Left lung (tissue), 10 donors: ENCODE data around the gene PLEKHG4. TPM values are rescaled to one million over a fixed set of nuclear protein-coding genes. Genes with fewer than 3 reads are reported as not detected.
A peak's percentile ranks its signal among the peaks of the same experiment; 100 is the strongest.

Experiments used
- ATAC-seq: fragments of 200-7000 bp; cut with Tn5 transposase; one replicate; pipeline ENCODE4 v1.9.1; 2020; ENCODE audit warnings: moderate library complexity
- DNase-seq, 4 donors: peaks; one replicate each; pipeline ENCODE4 v3.0.0-alpha.2; 2013 to 2020
- H3K27ac ChIP-seq, 2 donors: fragments of 200-600 bp; sonication (generic) in 1 of 2; one replicate each; pipeline versions ENCODE4 v1.5.0 to v1.8.0; 2020 to 2021
- H3K27me3 ChIP-seq, 2 donors: fragments of 200-600 bp; sonication (generic) in 1 of 2; one replicate each; pipeline versions ENCODE4 v1.5.0 to v1.8.0; 2020 to 2021
- H3K36me3 ChIP-seq, 2 donors: fragments of 200-600 bp; sonication (generic) in 1 of 2; one replicate each; pipeline versions ENCODE4 v1.5.0 to v1.8.0; 2020 to 2021
- H3K4me1 ChIP-seq, 2 donors: fragments of 200-600 bp; one replicate each; pipeline ENCODE4 v1.8.0; 2021
- H3K4me3 ChIP-seq, 2 donors: fragments of 200-600 bp; sonication (generic) in 1 of 2; one replicate each; pipeline versions ENCODE4 v1.5.0 to v1.8.0; 2020 to 2021; ENCODE audit warnings: mild to moderate bottlenecking in 1 of 2
- H3K9me3 ChIP-seq, 2 donors: fragments of 200-600 bp; sonication (generic) in 1 of 2; one replicate each; pipeline versions ENCODE4 v1.5.0 to v1.8.0; 2020 to 2021
- intact Hi-C, 2 donors: fragments of 100-400 bp; cut with DNase I; formaldehyde crosslinking; loops; one replicate each; pipeline versions ENCODE4 v1.11.2 to v1.14.2; 2022
- polyA plus RNA-seq, 6 donors: library from polyadenylated mRNA; unstranded; fragments of 120-200 nt; gene quantifications; one replicate each; pipeline ENCODE4 v1.2.1, GENCODE V29; 2013; ENCODE audit not compliant: insufficient read length in 6 of 6
- total RNA-seq, 2 donors: library from RNA; stranded (reverse); fragmentation: NEBNext Ultra II Directional; extraction: Animal tissue kit (Norgen Biotek cat#: 25700); gene quantifications; one replicate each; pipeline ENCODE4 v1.2.1, GENCODE V29; 2021
- TF ChIP-seq, protein P1 (sequence below), 2 donors: fragments of 200-600 bp; sonication (generic) in 1 of 2; IDR thresholded peaks; one replicate each; pipeline versions ENCODE4 v1.5.0 to v1.8.0; 2021; ENCODE audit warnings: antibody characterized with exemption in 2 of 2
- donor health status: DM: no; HTN: yes; CAD: no.
- donor health status: DM: no; HTN: no; CAD: no.

Gene PLEKHG4
- total and polyA plus RNA-seq, 8 donors, result 24.9 to 40.3 (median 33.7) TPM

DNA sequence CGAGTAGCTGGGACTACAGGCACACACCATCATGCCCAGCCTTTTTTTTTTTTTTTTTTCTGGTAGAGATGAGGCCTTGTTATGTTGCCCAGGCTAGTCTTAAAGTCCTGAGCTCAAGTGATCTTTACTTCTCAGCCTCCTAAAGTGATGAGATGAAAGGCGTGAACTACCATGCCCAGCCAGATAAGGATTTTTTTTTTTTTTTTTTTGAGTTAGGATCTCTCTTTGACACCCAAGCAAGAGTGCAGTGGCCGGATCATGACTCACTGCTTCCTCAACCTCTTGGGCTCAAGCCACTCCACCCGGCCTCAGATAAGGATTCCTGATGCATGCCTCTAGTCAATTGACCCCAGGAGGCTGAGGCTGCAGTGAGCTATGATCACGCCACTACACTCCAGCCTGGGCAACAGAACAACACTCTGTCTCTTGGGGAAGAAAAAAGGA, 11.2 kb upstream of the PLEKHG4 start:
- intact Hi-C loops, result no loop called here
- TF ChIP-seq, protein P1, sequence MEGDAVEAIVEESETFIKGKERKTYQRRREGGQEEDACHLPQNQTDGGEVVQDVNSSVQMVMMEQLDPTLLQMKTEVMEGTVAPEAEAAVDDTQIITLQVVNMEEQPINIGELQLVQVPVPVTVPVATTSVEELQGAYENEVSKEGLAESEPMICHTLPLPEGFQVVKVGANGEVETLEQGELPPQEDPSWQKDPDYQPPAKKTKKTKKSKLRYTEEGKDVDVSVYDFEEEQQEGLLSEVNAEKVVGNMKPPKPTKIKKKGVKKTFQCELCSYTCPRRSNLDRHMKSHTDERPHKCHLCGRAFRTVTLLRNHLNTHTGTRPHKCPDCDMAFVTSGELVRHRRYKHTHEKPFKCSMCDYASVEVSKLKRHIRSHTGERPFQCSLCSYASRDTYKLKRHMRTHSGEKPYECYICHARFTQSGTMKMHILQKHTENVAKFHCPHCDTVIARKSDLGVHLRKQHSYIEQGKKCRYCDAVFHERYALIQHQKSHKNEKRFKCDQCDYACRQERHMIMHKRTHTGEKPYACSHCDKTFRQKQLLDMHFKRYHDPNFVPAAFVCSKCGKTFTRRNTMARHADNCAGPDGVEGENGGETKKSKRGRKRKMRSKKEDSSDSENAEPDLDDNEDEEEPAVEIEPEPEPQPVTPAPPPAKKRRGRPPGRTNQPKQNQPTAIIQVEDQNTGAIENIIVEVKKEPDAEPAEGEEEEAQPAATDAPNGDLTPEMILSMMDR (IDR thresholded peaks at IDR 0.05), result no peak
- Histone ChIP-seq H3K4me3 (no peak overlapping the region), H3K4me1 (peaks cover 0 to 5% of the 10 kb centered on the region in 2 donors), H3K27me3 (no peaks in the 10 kb centered on the region), H3K27ac (peak overlapping the region in 1 of 2 donors; percentile 4), H3K9me3 (no peaks in the 10 kb centered on the region), H3K36me3 (peaks cover 0 to 7% of the 10 kb centered on the region in 2 donors)
- ATAC-seq (peak; percentile 94), DNase-seq (peak in 1 of 4 donors; percentile 84)

DNA sequence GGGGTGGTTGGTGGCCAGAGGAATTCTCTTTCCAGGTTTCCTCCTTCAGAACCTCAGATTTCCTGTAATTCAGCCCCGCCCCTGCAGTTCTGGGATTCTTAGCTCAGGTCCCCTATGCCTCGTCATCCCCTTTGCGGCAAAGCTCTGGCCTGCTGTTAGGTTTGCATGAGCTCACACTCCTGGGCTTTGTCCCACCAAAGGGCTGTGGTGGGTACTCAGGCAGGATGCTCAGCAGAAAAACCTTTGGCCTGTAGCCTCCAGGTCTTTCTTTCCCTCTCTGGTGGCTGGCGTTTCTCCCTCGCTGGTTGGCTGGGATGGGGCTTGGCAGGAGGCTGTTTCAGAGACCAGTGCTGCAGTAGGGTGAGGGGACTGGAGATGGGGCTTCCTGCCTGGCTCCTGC, 9.6 kb upstream of the PLEKHG4 start:
- peaks cover 0 to 7% of the 10 kb centered on the region in 2 donors for H3K36me3 ChIP-seq
- H3K27me3 ChIP-seq, result no peaks in the 10 kb centered on the region
- TF ChIP-seq, protein P1 (IDR thresholded peaks at IDR 0.05), result no peak
- no peak for DNase-seq
- H3K9me3 ChIP-seq, result no peaks in the 10 kb centered on the region
- H3K4me1 ChIP-seq, result peaks cover 0 to 5% of the 10 kb centered on the region in 2 donors
- H3K27ac ChIP-seq, result no peak overlapping the region
- H3K4me3 ChIP-seq, result no peak overlapping the region
- ATAC-seq, result peak; percentile 22
- intact Hi-C loops, result no loop called here

GRCh38 chr16:67270931-67271338, 8.4 kb upstream of the PLEKHG4 start:
- peaks cover 0 to 14% of the 10 kb centered on the region in 2 donors for H3K36me3 ChIP-seq
- intact Hi-C loops, result no loop called here
- ATAC-seq, result no peak

GRCh38 chr16:67271446-67271845, 7.9 kb upstream of the PLEKHG4 start:
- intact Hi-C loops, result no loop called here
- ATAC-seq, result no peak
- TF ChIP-seq, protein P1 (IDR thresholded peaks at IDR 0.05), result no peak

More at GRCh38 chr16:67270931-67271338, 8.4 kb upstream of the PLEKHG4 start:
- H3K9me3 ChIP-seq, result no peaks in the 10 kb centered on the region
- no peak for DNase-seq
- H3K27me3 ChIP-seq, result no peaks in the 10 kb centered on the region
- TF ChIP-seq, protein P1 (IDR thresholded peaks at IDR 0.05), result no peak
- H3K4me1 ChIP-seq, result peaks cover 0 to 5% of the 10 kb centered on the region in 2 donors
- no peak overlapping the region for H3K27ac ChIP-seq
- no peak overlapping the region for H3K4me3 ChIP-seq

DNA sequence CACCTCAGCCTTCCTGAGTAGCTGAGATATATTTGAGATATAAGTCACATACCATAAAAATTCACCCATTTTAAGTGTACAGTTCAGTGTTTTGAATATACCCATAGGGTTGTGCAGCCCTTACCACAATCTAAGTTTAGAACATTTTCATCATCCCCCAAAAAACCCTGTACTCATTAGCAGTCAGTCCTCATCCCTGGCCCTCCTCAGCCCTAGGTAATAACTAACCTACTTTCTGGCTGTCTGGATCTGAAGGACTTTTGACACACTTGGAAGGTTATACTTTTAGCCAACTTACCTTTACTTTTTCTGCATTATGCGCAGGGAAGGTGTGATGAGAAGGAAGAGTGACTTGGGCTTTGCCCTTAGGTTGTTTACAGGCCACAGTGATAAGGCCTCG, 4.0 kb upstream of the PLEKHG4 start:
- H3K27ac ChIP-seq, result no peak overlapping the region
- H3K4me1 ChIP-seq, result peaks cover 12 to 33% of the 10 kb centered on the region in 2 donors
- no peak overlapping the region for H3K4me3 ChIP-seq
- ATAC-seq, result no peak
- intact Hi-C loops, result no loop called here
- TF ChIP-seq, protein P1 (IDR thresholded peaks at IDR 0.05), result no peak
- no peaks in the 10 kb centered on the region for H3K27me3 ChIP-seq
- DNase-seq, result no peak
- H3K36me3 ChIP-seq, result peaks cover 0 to 22% of the 10 kb centered on the region in 2 donors
- H3K9me3 ChIP-seq, result no peaks in the 10 kb centered on the region

More at GRCh38 chr16:67271446-67271845, 7.9 kb upstream of the PLEKHG4 start:
- Histone ChIP-seq H3K9me3 (no peaks in the 10 kb centered on the region), H3K4me1 (peaks cover under 1 to 5% of the 10 kb centered on the region in 2 donors), H3K36me3 (peaks cover 0 to 19% of the 10 kb centered on the region in 2 donors), H3K27ac (no peak overlapping the region), H3K4me3 (no peak overlapping the region), H3K27me3 (no peaks in the 10 kb centered on the region)
- no peak for DNase-seq
